Stromal cell of bone marrow (primary cell): Measurements from ENCODE around the gene RPA1.
A peak's percentile ranks its signal among the peaks of the same experiment; 100 is the strongest.
"Not testable (repeated sequence)": the region's sequence is repeated elsewhere in the genome, so short reads cannot be mapped to it uniquely, and the experiment has no call there.

ENCODE experiments used
- DNase-seq: peaks from one replicate; pipeline ENCODE4 v3.0.0-alpha.2; 2012; ENCODE audit warnings: low read depth

The RPA1 gene

GRCh38 chr17:1820528-1821252 is 9.1 kb upstream of the RPA1 start:
- DNase-seq, result no peak

GRCh38 chr17:1829216-1829591 is 601 bp upstream of the RPA1 start:
- no peak for DNase-seq

- no peak for DNase-seq
Measured at GRCh38 chr17:1830288-1830687, 483 bp downstream of the RPA1 start.

GRCh38 chr17:1834380-1835149 is 4.8 kb downstream of the RPA1 start:
- DNase-seq, result no peak

- DNase-seq, result no peak
Measured at GRCh38 chr17:1839516-1839915, 9.7 kb downstream of the RPA1 start.

GRCh38 chr17:1843947-1844346 is 14.1 kb downstream of the RPA1 start:
- DNase-seq, result no peak

DNA sequence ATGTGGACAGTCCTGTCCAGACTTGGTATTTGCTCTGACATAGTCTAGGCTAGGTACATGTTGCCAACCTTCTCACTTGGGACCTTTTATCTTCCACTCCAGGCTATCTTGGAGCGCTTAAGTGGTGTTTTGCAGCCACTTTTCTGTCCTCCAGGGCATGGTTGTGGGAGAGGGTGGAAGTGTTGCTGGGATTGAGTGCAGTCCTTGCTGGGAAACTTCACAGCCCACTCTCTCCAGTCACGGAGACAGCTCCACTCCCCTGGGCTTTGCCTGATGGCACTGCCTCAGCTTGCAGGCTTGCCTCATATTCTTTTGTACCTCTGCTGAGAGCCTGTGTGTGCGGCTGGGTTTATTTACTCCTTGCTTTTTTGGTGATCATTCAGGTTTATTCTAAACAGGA is 17.4 kb downstream of the RPA1 start:
- no peak for DNase-seq

GRCh38 chr17:1852327-1852726 is 22.5 kb downstream of the RPA1 start:
- no peak for DNase-seq

GRCh38 chr17:1853698-1854097 is 23.9 kb downstream of the RPA1 start:
- DNase-seq, result no peak

DNA sequence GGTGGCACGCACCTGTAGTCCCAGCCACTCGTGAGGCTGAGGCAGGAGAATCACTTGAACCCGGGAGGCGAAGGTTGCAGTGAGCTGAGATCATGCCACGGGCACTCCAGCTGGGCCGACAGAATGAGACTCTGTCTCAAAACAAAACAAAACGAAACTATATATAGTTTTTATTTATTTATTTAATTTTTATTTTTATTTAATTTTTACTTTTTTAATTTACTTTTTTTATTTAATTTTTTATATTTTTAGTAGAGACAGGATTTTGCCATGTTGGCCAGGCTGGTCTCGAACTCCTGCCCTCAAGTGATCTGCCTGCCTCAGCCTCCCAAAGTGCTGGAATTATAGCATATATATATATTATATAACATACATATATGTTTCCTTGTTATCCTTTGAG is 26.7 kb downstream of the RPA1 start:
- DNase-seq, result not testable (repeated sequence)

GRCh38 chr17:1860978-1861377 is 31.2 kb downstream of the RPA1 start:
- no peak for DNase-seq

- no peak for DNase-seq
Measured at GRCh38 chr17:1861391-1862010, 31.7 kb downstream of the RPA1 start.

DNA sequence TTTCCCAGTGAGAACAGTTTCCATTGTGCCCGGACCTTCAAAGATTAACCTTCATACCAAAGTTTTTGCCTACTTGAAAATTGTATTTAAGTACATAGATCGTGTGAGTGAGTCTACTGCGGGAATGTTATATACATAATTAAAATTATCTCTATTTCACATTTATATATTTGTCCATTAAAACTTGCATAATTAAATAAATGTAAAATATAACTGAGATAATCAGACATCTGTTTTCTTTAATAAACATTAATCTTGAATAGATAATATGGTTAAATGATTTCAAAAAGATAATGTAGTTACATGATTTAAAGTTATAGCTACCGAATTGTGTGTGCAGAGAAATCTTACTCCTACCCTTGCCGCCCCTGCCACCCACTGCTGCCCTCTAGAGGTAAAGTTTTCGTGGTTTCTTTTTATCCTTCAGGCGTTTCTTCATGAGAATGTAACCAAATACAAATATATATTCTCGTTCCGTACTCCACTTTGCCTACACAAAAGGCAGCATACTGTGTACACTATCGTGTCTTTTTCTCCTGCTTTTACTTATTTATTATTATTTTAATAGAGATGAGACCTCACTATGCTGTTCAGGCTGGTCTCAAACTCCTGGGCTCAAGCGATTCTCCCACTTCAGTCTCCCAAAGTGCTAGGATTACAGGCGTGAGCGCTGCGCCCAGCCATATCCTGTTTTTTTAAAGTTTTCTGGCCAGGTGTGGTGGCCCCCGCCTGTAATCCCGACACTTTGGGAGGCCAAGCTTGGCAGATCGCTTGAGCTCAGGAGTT is 35.6 kb downstream of the RPA1 start:
- DNase-seq, result no peak

GRCh38 chr17:1867307-1867706 is 37.5 kb downstream of the RPA1 start:
- no peak for DNase-seq

- no peak for DNase-seq
Measured at GRCh38 chr17:1868090-1868489, 38.3 kb downstream of the RPA1 start.

GRCh38 chr17:1870592-1870991 is 40.8 kb downstream of the RPA1 start:
- DNase-seq, result no peak

- no peak for DNase-seq
Measured at GRCh38 chr17:1871756-1872155, 42.0 kb downstream of the RPA1 start.

DNA sequence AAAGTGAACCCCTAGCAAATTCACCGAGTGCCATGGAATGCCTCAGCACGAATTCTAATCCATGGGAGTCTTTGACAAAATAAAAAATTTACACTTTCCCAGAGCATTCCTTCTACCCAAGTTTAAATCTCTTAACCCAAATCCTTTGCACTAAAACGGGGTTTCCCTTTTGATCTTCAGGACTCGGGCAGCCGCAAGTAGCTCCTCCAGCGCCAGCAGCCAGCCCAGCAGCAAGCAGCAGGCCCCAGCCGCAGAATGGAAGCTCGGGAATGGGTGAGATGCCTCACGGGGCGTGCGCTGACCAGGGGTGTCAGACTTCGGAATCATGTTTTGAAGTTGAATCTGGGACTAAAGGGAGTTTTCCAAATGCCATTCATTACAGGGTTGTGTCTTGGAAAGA is 42.4 kb downstream of the RPA1 start:
- DNase-seq, result no peak

DNA sequence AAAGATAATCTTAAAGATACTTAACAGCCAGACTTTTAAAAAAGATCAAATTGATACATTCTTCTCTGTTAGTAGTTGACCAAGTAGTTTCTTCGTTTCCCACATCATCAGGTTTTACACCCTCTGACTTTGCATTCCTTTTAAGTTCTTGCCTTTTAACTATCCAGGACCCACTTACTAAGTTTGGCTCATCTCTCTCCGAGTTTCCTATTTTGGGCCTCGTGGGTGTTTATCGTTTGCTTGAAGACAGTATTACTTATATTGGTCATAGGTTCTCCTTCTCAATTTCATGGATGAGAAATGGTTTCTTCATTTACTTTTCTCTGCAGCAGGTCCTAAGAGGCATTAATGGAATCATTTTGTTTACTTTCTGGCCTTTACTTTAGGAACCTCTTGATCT is 43.2 kb downstream of the RPA1 start:
- DNase-seq, result no peak

GRCh38 chr17:1873418-1873817 is 43.6 kb downstream of the RPA1 start:
- no peak for DNase-seq

- no peak for DNase-seq
Measured at GRCh38 chr17:1875597-1875996, 45.8 kb downstream of the RPA1 start.

DNA sequence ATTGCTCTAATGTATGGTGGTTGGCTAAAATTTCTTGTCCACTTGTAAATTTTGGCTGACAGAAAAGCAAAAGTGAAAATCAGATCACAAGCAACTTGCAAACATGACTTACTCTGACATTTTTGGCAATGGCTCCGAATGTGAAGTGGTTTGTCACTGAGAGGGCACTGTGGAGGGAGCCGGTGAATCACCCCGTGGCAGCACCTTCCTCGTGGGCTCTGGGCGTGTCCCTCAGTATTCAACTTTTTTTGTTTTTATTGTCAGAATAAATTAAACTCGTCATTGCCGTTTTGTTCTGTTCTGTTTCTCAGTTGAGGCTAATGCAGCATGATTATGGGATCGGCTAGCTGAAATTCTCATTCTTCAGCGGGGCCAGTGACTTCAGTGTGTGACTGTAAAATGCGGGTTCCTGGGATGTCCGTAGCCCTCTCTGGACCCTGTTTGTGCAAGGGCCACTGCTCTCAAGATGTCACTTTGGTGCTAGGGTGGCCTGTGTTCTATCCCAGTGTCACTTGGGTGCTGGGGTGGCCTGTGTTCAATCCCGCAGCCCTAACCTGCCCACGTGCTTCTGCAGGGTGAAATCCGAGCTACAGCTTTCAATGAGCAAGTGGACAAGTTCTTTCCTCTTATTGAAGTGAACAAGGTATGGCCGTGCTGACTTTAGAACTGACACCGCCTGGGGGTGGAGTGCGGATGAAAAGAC is 48.8 kb downstream of the RPA1 start:
- DNase-seq, result peak; percentile 26
